GM19372 (cell line): ENCODE measurements around the gene MACF1.
"Not testable (repeated sequence)": the region's sequence is repeated elsewhere in the genome, so short reads cannot be mapped to it uniquely, and the experiment has no call there.

Experiments
- ATAC-seq: cut with Tn5 transposase; IDR thresholded peaks from one replicate; pipeline ENCODE4 v1.9.1; 2021; ENCODE audit warnings: mild to moderate bottlenecking, low read depth, moderate library complexity; ENCODE audit not compliant: unreplicated experiment

MACF1 gene

GRCh38 chr1:39504436-39504835, 299.9 kb downstream of the MACF1 start:
- not testable (repeated sequence) for ATAC-seq

- no peak for ATAC-seq
Measured at GRCh38 chr1:39505289-39505688, 300.8 kb downstream of the MACF1 start.

GRCh38 chr1:39507230-39507928, 302.9 kb downstream of the MACF1 start:
- no peak for ATAC-seq

GRCh38 chr1:39508266-39508665, 303.8 kb downstream of the MACF1 start:
- ATAC-seq: no peak

- peak; percentile 9 for ATAC-seq
Measured at GRCh38 chr1:39508857-39509305, 304.4 kb downstream of the MACF1 start.

- ATAC-seq: peak; percentile 63
Measured at GRCh38 chr1:39509360-39510009, 305.0 kb downstream of the MACF1 start.

GRCh38 chr1:39510570-39511186, 306.2 kb downstream of the MACF1 start:
- not testable (repeated sequence) for ATAC-seq

- not testable (repeated sequence) for ATAC-seq
Measured at GRCh38 chr1:39511477-39511876, 307.0 kb downstream of the MACF1 start.

GRCh38 chr1:39512234-39512847, 307.8 kb downstream of the MACF1 start:
- not testable (repeated sequence) for ATAC-seq

GRCh38 chr1:39514710-39515124, 310.2 kb downstream of the MACF1 start:
- ATAC-seq: peak; percentile 31

GRCh38 chr1:39515131-39516086, 310.9 kb downstream of the MACF1 start:
- peak; percentile 35 for ATAC-seq

- not testable (repeated sequence) for ATAC-seq
Measured at GRCh38 chr1:39516841-39517240, 312.3 kb downstream of the MACF1 start.

GRCh38 chr1:39517936-39518335, 313.4 kb downstream of the MACF1 start:
- not testable (repeated sequence) for ATAC-seq

GRCh38 chr1:39519376-39519775, 314.9 kb downstream of the MACF1 start:
- not testable (repeated sequence) for ATAC-seq

GRCh38 chr1:39522221-39522620, 317.7 kb downstream of the MACF1 start:
- ATAC-seq: not testable (repeated sequence)

GRCh38 chr1:39522661-39523567, 318.4 kb downstream of the MACF1 start:
- ATAC-seq: no peak

GRCh38 chr1:39524171-39524570, 319.7 kb downstream of the MACF1 start:
- ATAC-seq: no peak

GRCh38 chr1:39524591-39525365, 320.3 kb downstream of the MACF1 start:
- ATAC-seq: no peak
